ENCODE measurements around the gene SSC5D.

- no peak for TF ChIP-seq CTCF (IDR thresholded peaks at IDR 0.05 in 8 of 11, conservative IDR thresholded peaks at IDR 0.05 in 3 of 11)
- no peak for TF ChIP-seq POLR2A (IDR thresholded peaks at IDR 0.05)
Observed at GRCh38 chr19:55492362-55492944, 4.2 kb downstream of the SSC5D start.

Data from spleen (tissue), 7 donors.